Measurements from ENCODE around the gene IZUMO4.

IZUMO4 gene

GRCh38 chr19:2049741-2050348 is 46.9 kb upstream of the IZUMO4 start:
- peak overlapping the region; percentile 96 for H3K4me3 ChIP-seq (replicated peaks in 1 of 2; ENCODE audit: low read depth in 2 of 2, low read length in 2 of 2)
- TF ChIP-seq CTCF (IDR thresholded peaks at IDR 0.05; ENCODE audit: low read depth, low read length) = no peak
- peak; percentile 79 to 83 for DNase-seq (ENCODE audit: low read depth in 2 of 2)

- no peak for TF ChIP-seq CTCF (IDR thresholded peaks at IDR 0.05; ENCODE audit: low read depth, low read length)
- H3K4me3 ChIP-seq (replicated peaks in 1 of 2; ENCODE audit: low read depth in 2 of 2, low read length in 2 of 2) = peak overlapping the region; percentile 96
- DNase-seq (ENCODE audit: low read depth in 2 of 2) = no peak
Measured at GRCh38 chr19:2050349-2050990, 46.2 kb upstream of the IZUMO4 start.

GRCh38 chr19:2050991-2051772 is 45.5 kb upstream of the IZUMO4 start, which contains the start of gene MKNK2:
TSS of gene MKNK2 (minus strand) at chr19:2051244. CDS start at chr19:2050851, 393 bp downstream.
- peak; percentile 19 for TF ChIP-seq CTCF (IDR thresholded peaks at IDR 0.05; ENCODE audit: low read depth, low read length)
- DNase-seq (ENCODE audit: low read depth in 2 of 2) = peak; percentile 87 to 93
- H3K4me3 ChIP-seq (replicated peaks in 1 of 2; ENCODE audit: low read depth in 2 of 2, low read length in 2 of 2) = peak within 1 kb of the TSS; percentile 96

GRCh38 chr19:2051773-2052704 is 44.7 kb upstream of the IZUMO4 start:
- DNase-seq (ENCODE audit: low read depth in 2 of 2) = peak in 1 of 2 donors; percentile 81
- no peak for TF ChIP-seq CTCF (IDR thresholded peaks at IDR 0.05; ENCODE audit: low read depth, low read length)
- no peak overlapping the region for H3K4me3 ChIP-seq (replicated peaks in 1 of 2; ENCODE audit: low read depth in 2 of 2, low read length in 2 of 2)

- DNase-seq (ENCODE audit: low read depth in 2 of 2) = peak; percentile 70 to 98
- TF ChIP-seq CTCF (IDR thresholded peaks at IDR 0.05; ENCODE audit: low read depth, low read length) = no peak
- no peak overlapping the region for H3K4me3 ChIP-seq (replicated peaks in 1 of 2; ENCODE audit: low read depth in 2 of 2, low read length in 2 of 2)
Measured at GRCh38 chr19:2053601-2054389, 42.9 kb upstream of the IZUMO4 start.

Measured in cardiac fibroblast (primary cell).